Neural cell (in vitro differentiated cells): ENCODE data around the gene PPP4R3B. TPM values are rescaled to one million over a fixed set of nuclear protein-coding genes. Genes with fewer than 3 reads are reported as not detected.

Source experiments
- H2AFZ ChIP-seq: fragments of 200-600, 300-800 bp; sonication (generic), shearing (Covaris generic); 2 replicates; pipeline ENCODE4 v1.6.0; 2014; ENCODE audit warnings: low read depth, mild to moderate bottlenecking, antibody characterized with exemption, low read length, moderate library complexity
- H3F3A ChIP-seq: fragments of 200-600 bp; shearing (Covaris generic); 2 replicates; pipeline ENCODE4 v1.6.1; 2016; ENCODE audit warnings: mild to moderate bottlenecking, moderate library complexity, mixed read lengths, antibody characterized with exemption, low read length; ENCODE audit not compliant: insufficient read depth, poor library complexity, severe bottlenecking
- H3K27ac ChIP-seq: fragments of 200-600, 300-800 bp; sonication (generic), shearing (Covaris generic); 2 replicates; pipeline ENCODE4 v1.5.1; 2014; ENCODE audit warnings: mild to moderate bottlenecking, low read length, moderate library complexity
- H3K27me3 ChIP-seq: fragments of 300-800, 200-600 bp; sonication (generic), shearing (Covaris generic); 2 replicates; pipeline ENCODE4 v1.6.0; 2014; ENCODE audit warnings: mild to moderate bottlenecking, low read depth, low read length, moderate library complexity; ENCODE audit not compliant: insufficient read depth
- H3K36me3 ChIP-seq: fragments of 300-800, 200-600 bp; sonication (generic), shearing (Covaris generic); 2 replicates; pipeline ENCODE4 v1.5.1; 2014; ENCODE audit warnings: mild to moderate bottlenecking, antibody characterized with exemption, low read length, moderate library complexity; ENCODE audit not compliant: insufficient read depth
- H3K4me2 ChIP-seq: fragments of 300-800, 200-600 bp; sonication (generic), shearing (Covaris generic); 2 replicates; pipeline ENCODE4 v1.6.0; 2014; ENCODE audit warnings: mild to moderate bottlenecking, low read length
- H3K4me3 ChIP-seq: fragments of 300-800, 200-600 bp; sonication (generic), shearing (Covaris generic); 2 replicates; pipeline ENCODE4 v1.5.1; 2014; ENCODE audit warnings: mild to moderate bottlenecking, low read length, moderate library complexity
- H3K79me2 ChIP-seq: fragments of 200-600 bp; shearing (Covaris generic); replicated peaks from 2 replicates; pipeline ENCODE4 v1.6.0; 2014; ENCODE audit warnings: mild to moderate bottlenecking, low read length, moderate library complexity; ENCODE audit not compliant: insufficient read depth
- H3K9ac ChIP-seq: fragments of 300-800, 200-600 bp; sonication (generic), shearing (Covaris generic); 2 replicates; pipeline ENCODE4 v1.6.1; 2016; ENCODE audit warnings: mild to moderate bottlenecking, low read length, mixed read lengths
- H3K9me2 ChIP-seq: fragments of 200-600 bp; shearing (Covaris generic); 2 replicates; pipeline ENCODE4 v1.6.1; 2016; ENCODE audit warnings: mild to moderate bottlenecking, low read length, mixed read lengths; ENCODE audit not compliant: insufficient read depth
- H3K9me3 ChIP-seq: fragments of 200-600, 300-800 bp; sonication (generic), shearing (Covaris generic); 2 replicates; pipeline ENCODE4 v1.6.1; 2016; ENCODE audit warnings: mild to moderate bottlenecking, mixed run types, low read length, moderate library complexity, mixed read lengths
- H4K20me1 ChIP-seq: fragments of 200-600 bp; shearing (Covaris generic); 2 replicates; pipeline ENCODE4 v1.6.1; 2016; ENCODE audit warnings: mild to moderate bottlenecking, mixed run types; ENCODE audit not compliant: insufficient read depth
- CTCF ChIP-seq: fragments of 450-650 bp; IDR thresholded peaks from 2 replicates; pipeline ENCODE4 v1.5.1; 2014; ENCODE audit warnings: antibody characterized with exemption, mild to moderate bottlenecking, moderate library complexity; ENCODE audit not compliant: poor library complexity, severe bottlenecking
- EP300 ChIP-seq: fragments of 450-650 bp; conservative IDR thresholded peaks from 2 replicates; pipeline ENCODE4 v1.6.1; 2014; ENCODE audit warnings: antibody characterized with exemption, mild to moderate bottlenecking, moderate library complexity; ENCODE audit not compliant: poor library complexity, severe bottlenecking
- EZH2 ChIP-seq: fragments of 200-600, 300-800 bp; shearing (Covaris generic), sonication (generic); IDR thresholded peaks from 2 replicates; pipeline ENCODE4 v1.6.1; 2014; ENCODE audit warnings: antibody characterized with exemption, low read length, borderline replicate concordance, mild to moderate bottlenecking; ENCODE audit not compliant: insufficient read depth, poor library complexity, severe bottlenecking
- MXI1 ChIP-seq: fragments of 450-650 bp; conservative IDR thresholded peaks from 2 replicates; pipeline ENCODE4 v1.6.1; 2014; ENCODE audit warnings: antibody characterized with exemption, mild to moderate bottlenecking; ENCODE audit not compliant: poor library complexity, severe bottlenecking
- POLR2AphosphoS5 ChIP-seq: IDR thresholded peaks from 2 replicates; pipeline ENCODE4 v1.6.1; 2012
- RAD21 ChIP-seq: fragments of 450-650 bp; conservative IDR thresholded peaks from 2 replicates; pipeline ENCODE4 v1.6.1; 2014; ENCODE audit warnings: antibody characterized with exemption, mild to moderate bottlenecking, moderate library complexity
- REST ChIP-seq: IDR thresholded peaks from 2 replicates; pipeline ENCODE4 v1.6.1; 2012; ENCODE audit warnings: borderline replicate concordance
- SMC3 ChIP-seq: fragments of 450-650 bp; conservative IDR thresholded peaks from 2 replicates; pipeline ENCODE4 v1.6.1; 2014; ENCODE audit warnings: antibody characterized with exemption, mild to moderate bottlenecking, moderate library complexity; ENCODE audit not compliant: poor library complexity
- TAF1 ChIP-seq: IDR thresholded peaks from 2 replicates; pipeline ENCODE4 v1.6.1; 2012; ENCODE audit warnings: low read depth
- polyA plus RNA-seq: library from polyadenylated mRNA; depleted of rRNA; stranded (reverse); fragments of >200 nt; gene quantifications from 2 replicates; pipeline ENCODE4 v1.2.3, GENCODE V29; 2014

The PPP4R3B gene
- polyA plus RNA-seq, 1 donor from 2014 or later = 58.4 TPM

GRCh38 chr2:55524884-55525437, 92.5 kb downstream of the PPP4R3B start:
- no peak overlapping the region for H3K27ac ChIP-seq
- no peaks in the 10 kb centered on the region for H3K27me3 ChIP-seq
- no peak overlapping the region for H3K4me3 ChIP-seq
- no peaks in the 10 kb centered on the region for H3K9me3 ChIP-seq
- H3K36me3 ChIP-seq = no peaks in the 10 kb centered on the region
- no peak overlapping the region for H3K9ac ChIP-seq
- H2AFZ ChIP-seq = no peak overlapping the region
- TF ChIP-seq CTCF (no peak), SMC3 (no peak), EP300 (no peak), RAD21 (no peak), TAF1 (no peak), REST (no peak), POLR2AphosphoS5 (no peak), MXI1 (no peak), EZH2 (no peak)
- no peaks in the 10 kb centered on the region for H3F3A ChIP-seq
- H4K20me1 ChIP-seq = no peaks in the 10 kb centered on the region
- H3K4me2 ChIP-seq = no peak overlapping the region
- no peaks in the 10 kb centered on the region for H3K9me2 ChIP-seq
- peaks cover 17% of the 10 kb centered on the region for H3K79me2 ChIP-seq

GRCh38 chr2:55519938-55520885, 97.2 kb downstream of the PPP4R3B start:
- peak overlapping the region; percentile 78 for H3K27ac ChIP-seq
- no peaks in the 10 kb centered on the region for H3K9me2 ChIP-seq
- H3K79me2 ChIP-seq = peaks cover 17% of the 10 kb centered on the region

More at GRCh38 chr2:55519938-55520885, 97.2 kb downstream of the PPP4R3B start:
- peak overlapping the region; percentile 72 for H3K4me3 ChIP-seq
- peak overlapping the region; percentile 58 for H2AFZ ChIP-seq
- H3K36me3 ChIP-seq = no peaks in the 10 kb centered on the region
- peak overlapping the region; percentile 75 for H3K9ac ChIP-seq
- peak overlapping the region; percentile 65 for H3K4me2 ChIP-seq
- H3K9me3 ChIP-seq = no peaks in the 10 kb centered on the region
- no peaks in the 10 kb centered on the region for H3K27me3 ChIP-seq
- H4K20me1 ChIP-seq = no peaks in the 10 kb centered on the region
- TF ChIP-seq TAF1 (peak; percentile 52), MXI1 (no peak)
- no peaks in the 10 kb centered on the region for H3F3A ChIP-seq
